ENCODE results near the gene ATF4.
A peak's percentile ranks its signal among the peaks of the same experiment; 100 is the strongest.

ATF4 gene

DNA sequence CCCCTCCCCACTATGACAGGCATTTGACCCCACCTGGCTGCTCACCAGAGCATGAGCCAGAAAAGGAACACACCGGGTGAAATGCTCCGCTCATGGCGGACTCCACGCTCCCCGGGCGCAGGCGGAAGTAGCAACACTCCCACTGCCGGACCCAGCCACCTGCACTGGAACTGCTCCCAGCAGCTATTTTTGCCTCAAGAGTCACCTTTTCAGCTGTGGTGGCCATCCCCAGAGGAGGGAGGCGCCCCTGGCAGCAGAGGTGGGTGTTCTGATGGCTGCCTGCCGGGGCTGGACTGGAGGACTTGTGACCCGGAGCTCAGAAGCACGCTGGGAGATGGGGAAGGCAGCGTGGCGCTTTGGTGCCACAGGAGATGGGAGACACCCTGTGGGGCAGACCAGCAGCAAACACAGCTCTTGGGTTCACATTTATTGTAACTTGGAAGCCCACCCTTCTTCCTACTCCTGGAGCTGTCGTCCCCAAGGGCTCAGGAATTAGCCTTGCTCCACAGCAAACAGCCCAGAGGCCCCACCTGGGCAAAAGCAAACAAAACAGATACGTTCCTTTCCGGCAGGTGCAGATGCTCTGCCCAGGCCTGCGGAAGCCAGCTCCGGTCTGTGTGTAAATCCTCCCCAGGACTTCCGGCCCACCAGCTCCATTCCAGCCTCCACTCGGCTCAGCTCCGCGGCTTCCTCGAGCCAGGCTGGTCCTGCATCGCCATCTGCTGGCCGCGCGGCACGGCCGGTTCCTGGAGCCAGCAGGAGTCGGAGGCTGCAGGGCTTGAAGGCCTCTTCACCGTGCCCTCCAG lies 8.5 kb downstream of the ATF4 start:
- DNase-seq (ENCODE audit: low spot score): peak; percentile 90

GRCh38 chr22:39529487-39529851 lies 9.1 kb downstream of the ATF4 start:
- no peak for DNase-seq (ENCODE audit: low spot score)

DNA sequence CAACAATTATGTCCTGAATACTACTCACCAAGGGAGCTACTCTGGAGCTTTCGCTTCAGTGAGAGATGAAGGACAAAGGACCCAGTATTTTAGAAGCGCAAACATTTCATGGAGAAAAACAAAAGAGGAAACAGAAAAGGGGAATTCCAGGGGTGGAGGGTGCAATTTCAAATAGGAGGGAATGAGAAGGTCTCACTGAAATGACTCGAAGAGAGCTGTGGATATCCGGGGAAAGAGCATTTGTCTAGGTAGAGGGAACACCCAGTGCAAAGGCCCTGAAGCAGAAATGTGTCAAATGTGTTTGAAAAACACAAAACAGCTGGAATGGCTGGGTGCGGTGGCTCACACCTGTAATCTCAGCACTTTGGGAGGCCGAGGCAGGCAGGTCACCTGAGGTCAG lies 9.8 kb downstream of the ATF4 start:
- DNase-seq (ENCODE audit: low spot score): no peak

- no peak for DNase-seq (ENCODE audit: low spot score)
Observed at GRCh38 chr22:39530692-39531331, 10.4 kb downstream of the ATF4 start.

DNA sequence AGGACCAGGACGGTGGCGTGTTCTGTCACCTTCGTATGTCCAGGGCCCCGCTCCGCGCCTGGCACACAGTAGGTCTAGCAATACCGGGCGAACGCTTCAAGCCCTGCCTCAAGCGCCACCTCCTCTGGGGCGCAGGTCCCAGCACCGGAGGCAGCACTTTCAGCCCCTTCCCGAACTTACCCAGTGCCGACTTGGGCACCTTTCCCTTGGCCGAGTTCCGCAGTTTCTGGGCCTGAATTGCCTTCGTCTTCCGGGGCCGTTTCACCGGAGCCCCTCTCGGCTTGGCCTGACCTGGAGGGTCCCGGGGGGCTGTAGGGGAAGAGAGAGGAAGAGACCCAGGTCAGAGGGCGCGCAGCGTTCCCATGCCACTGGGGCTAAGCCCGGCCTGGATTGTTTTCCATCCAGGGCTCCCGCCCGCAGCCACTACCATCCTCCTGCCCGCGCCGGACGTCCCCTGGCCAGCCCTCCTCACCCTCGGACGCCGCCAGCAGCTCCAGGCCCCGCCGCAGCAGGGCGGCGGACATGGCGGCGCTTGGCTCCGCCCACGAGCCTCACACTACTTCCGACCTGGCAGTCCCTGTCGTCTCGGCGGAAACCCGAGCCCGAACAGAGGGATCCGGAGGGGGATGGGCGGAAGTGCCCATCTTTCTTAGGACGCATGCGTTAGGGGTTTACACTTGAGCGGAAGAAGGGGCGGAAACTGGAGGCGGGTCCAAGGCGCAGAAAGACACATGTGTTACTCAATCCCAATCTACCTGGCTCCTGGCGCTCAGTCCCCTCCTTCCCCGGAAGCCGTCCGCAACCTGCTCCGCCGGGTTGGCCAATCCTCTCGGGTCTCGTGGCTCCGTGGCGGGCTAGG lies 12.1 kb downstream of the ATF4 start, which contains the start of gene RPS19BP1:
Gene RPS19BP1, minus strand, starts transcription at position 534 of the 859 bp plus-strand sequence. Its CDS starts 10 bp downstream, at position 524.
- DNase-seq (ENCODE audit: low spot score): peak; percentile 100

GRCh38 chr22:39534092-39534506 lies 13.7 kb downstream of the ATF4 start:
- DNase-seq (ENCODE audit: low spot score): no peak

DNA sequence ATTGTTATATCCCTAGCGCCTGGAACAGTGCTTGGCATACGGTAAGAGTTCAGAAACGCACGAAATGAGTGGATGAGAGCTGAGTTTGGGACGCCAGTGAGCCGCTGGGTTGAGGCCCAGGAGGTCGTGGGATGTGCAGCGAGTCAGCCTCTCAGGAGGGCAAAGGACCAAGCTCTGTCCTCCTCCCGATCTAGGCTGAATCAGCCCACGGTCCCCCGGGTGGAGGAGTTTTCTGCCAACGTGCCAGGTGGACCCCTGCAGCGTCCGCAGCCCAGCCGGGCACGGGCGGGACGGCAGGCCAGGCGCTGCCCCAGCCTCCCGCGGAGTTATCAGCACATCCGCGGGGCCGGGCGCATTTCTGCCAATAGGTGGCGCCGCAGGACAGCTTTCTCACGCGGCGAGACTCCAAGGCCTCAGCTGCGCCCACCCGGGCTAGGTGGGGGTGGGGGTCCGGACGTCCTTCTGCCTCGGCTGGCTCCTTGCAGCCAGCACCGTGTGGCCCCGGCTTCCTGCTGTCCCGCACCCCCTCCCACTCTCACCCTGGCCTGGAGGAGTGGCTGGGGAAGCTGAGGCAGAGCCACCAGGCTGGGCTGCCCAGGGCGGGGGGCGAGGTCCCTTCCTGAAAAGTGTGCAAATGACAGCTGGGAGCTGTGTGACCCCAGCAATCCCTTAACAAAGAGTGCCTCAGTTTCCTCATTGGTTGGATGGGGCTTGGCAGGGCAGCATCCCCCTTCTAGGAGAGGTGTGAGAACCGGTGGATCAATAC lies 14.4 kb downstream of the ATF4 start:
- DNase-seq (ENCODE audit: low spot score): peak; percentile 82

GRCh38 chr22:39535357-39535725 lies 15.0 kb downstream of the ATF4 start:
- no peak for DNase-seq (ENCODE audit: low spot score)

GRCh38 chr22:39535831-39536449 lies 15.6 kb downstream of the ATF4 start:
- no peak for DNase-seq (ENCODE audit: low spot score)

GRCh38 chr22:39536711-39537110 lies 16.3 kb downstream of the ATF4 start:
- DNase-seq (ENCODE audit: low spot score): no peak

GRCh38 chr22:39537975-39538374 lies 17.6 kb downstream of the ATF4 start:
- DNase-seq (ENCODE audit: low spot score): no peak

DNA sequence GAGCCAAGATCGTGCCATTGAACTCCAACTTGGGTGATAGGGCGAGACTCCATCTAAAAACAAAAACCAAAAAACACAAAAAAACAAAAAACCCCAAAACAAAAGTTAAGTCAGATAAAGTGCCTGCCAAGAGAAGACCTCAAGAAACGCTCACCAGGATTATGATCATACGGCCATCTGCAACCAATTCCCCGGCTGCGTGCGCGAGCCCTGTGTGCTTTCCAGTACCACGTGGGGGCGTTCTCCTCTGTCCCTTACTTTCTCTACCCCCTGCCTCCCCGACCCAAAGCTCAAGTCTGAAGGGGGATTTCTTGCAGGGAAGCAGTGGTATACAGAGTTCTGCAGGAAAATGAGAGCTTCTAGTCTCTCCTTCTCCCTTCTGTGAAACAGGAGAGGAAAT lies 22.7 kb downstream of the ATF4 start:
- DNase-seq (ENCODE audit: low spot score): no peak

GRCh38 chr22:39545386-39546365 lies 25.3 kb downstream of the ATF4 start:
- peak; percentile 58 for DNase-seq (ENCODE audit: low spot score)

GRCh38 chr22:39546889-39547586 lies 26.7 kb downstream of the ATF4 start:
- DNase-seq (ENCODE audit: low spot score): no peak

DNA sequence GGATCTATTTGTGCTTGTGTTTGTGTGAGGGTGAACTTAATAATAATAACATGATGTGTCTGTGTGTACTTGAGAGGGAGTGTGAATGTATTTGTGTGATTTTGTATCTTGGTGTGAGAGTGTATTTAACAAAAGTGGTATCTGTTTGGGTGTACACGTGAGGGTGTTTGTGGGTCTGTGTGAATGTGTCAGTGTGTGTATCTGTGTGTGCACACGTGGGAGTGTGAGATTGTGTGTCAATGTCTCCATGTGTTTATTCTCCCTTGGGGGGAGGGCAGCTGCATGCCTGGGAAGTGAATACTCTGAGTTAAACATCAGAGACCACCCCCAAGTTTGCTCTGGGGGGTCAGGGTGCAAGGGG lies 27.2 kb downstream of the ATF4 start:
- DNase-seq (ENCODE audit: low spot score): no peak

GRCh38 chr22:39553429-39553828 lies 33.1 kb downstream of the ATF4 start:
- no peak for DNase-seq (ENCODE audit: low spot score)

DNA sequence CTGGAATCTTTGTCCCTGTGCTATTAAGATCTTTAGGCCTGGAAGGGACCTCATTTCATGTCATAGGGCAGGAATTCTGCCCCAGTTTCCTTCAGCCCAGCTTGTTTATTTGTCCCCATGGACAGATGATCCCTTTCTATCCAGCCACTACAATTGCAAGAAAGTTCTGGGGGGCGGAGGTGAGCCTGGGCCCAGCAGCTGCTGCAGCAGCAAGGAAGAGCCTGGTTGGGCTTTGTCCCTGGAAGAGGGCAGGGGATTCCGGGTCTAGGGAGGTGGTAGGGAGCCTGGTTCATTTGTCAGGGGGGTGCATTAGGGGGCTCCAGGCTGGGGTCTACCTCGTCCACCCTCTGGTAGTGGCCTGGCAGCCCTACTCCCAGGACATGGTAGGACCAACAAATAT lies 33.8 kb downstream of the ATF4 start:
- no peak for DNase-seq (ENCODE audit: low spot score)

- DNase-seq (ENCODE audit: low spot score): peak; percentile 24
Observed at GRCh38 chr22:39556970-39557841, 36.8 kb downstream of the ATF4 start.

DNA sequence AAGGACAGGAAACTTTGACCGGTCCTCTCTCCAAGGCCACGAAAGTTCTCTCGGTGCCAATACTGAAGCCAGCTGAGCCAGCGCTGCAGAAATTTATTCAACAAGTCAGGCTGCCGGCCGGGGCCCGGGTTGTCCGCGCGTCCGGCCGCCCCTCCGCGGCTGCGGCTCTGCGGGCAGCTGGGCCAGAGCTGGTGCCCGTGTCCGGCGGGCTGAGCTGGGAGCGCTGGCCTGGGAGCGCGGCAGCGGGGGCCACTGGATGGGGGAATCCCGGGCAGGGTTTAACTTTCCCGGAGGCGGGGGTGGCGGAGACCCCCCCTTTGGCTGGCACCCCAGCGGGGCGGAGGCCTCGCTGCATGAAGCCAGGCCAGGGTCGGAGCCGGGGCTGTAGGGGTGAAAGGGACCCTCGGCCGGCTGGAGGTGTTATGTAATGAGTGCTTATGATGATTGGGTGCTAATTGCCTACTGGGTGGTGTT lies 37.9 kb downstream of the ATF4 start:
- DNase-seq (ENCODE audit: low spot score): no peak
